Measurements from ENCODE around the gene CYP4F8. TPM values are rescaled to one million over a fixed set of nuclear protein-coding genes. Genes with fewer than 3 reads are reported as not detected.

CYP4F8 gene
- total RNA-seq, 1 donor from 2014 or later: not detected

DNA sequence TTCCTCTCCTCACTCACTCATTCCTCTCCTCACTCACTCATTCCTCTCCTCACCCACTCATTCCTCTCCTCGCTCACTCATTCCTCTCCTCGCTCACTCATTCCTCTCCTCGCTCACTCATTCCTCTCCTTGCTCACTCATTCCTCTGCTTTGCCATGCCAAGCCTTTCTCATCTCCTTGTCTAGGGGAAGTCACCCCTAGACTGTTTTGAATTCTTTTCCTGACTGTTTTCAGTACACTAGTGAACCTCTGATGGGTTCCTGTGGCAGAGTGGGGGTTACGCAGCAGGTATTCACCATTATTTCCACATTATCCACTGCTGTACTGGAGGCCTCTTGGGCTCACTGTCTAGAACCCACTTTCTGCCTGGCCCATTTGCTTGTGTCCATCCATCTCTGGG, 1.2 kb downstream of the CYP4F8 start:
- DNase-seq: no peak

DNA sequence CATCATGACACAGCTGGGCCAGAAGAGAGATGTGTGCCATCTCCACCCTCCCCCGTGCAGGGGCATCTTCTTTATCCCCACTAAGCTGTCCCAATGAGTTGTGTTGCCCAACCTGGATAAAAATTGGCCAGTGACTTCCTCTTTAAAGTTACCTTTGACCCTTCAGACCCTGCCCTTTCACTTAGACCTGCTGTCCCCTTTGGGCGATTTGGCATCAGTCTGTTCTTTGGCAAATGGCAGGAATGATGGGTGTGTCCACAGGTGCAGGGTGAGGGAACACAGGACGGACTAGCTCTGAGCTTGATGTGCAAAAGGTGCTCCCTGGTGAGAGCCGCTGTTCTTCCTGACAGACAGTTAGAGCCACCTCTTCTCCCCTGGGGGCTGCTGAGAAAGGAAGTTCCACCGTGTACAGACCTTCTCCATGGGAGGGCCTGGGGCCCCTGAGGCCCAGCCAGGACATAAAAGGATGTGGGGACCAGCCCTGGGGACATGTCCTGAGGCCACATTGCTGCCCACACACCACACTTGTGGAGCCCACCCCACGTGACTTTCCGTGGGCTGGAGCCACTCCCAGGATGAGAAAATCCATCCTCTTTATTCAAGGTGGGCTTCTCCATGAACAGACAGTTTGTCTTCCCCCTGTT, 1.7 kb downstream of the CYP4F8 start:
- no peak for DNase-seq

DNA sequence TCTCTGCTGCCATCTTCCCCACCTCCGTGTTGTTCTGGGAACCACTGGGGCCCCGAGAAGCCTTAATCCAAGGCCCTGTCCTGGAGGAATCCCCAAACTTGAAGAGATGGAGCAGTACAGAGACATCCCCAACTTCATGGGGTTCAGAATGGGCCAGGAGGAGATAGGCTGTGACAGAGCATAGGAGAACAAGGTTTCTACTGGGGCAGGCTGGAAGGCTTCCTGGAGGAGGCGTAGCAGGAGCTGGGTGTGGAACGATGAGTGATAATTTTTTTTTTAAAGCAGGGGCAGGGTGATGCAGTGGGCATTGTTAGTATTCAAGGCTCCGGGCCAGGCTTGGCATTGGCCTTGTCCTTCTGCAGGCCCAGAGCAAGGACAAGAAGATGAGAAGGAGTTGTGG, 3.3 kb downstream of the CYP4F8 start:
- no peak for DNase-seq

DNA sequence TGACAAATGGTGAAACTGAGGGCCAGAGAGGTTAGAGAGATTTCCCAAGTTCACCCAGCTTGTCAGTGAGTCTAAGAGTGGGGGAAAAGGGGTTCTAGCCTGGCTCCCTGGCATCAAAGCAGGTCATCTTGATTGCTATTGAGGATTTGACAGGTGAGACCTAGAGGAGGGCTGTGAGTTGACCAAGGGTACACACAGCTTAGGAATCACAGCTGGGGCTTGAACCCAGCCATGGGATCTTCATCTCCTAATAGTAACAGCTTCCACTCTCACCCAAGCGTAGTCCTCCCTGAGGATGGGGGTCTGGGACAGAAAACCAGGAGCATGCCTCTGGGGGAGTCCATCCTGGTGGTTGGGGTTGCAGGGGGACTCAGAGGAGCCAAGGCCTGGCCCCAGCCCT, 6.8 kb downstream of the CYP4F8 start:
- no peak for DNase-seq

DNA sequence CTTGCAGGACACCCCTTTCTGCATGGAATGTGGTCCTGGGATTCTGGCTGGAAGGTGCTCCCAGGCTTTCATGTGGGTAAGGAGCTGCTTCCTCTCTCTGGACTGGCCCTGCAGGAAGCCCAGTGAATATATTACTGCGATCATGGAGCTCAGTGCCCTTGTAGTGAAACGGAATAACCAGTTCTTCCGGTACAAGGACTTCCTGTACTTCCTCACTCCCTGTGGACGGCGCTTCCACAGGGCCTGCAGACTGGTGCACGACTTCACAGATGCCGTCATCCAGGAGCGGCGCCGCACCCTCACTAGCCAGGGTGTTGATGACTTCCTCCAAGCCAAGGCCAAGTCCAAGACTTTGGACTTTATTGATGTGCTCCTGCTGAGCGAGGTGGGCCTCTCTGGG, 8.0 kb downstream of the CYP4F8 start:
- DNase-seq: no peak

DNA sequence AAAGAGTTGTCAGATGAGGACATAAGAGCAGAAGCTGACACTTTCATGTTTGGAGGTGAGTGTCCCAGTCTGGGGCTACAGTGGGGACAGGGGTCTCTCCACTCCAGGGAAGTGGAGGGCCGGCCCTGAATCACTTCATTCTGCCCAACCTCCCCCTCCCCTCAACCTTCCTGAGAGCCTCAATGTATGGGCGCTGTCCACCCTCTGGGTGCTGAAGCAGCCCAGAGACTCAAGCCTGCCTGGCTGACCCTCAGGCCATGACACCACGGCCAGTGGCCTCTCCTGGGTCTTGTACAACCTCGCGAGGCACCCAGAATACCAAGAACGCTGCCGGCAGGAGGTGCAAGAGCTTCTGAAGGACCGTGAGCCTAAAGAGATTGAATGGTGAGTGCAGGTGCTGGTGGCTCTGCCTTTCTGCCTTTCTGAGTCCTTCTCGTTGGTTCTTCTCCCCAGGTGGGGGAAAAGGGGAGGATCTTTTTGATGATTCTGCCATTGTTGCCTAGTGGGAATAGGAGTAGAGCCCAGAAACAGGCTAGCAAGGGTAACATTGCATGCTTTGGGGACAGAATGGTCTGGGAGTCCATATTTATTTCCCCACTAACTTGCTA, 8.8 kb downstream of the CYP4F8 start:
- DNase-seq: peak; percentile 34

DNA sequence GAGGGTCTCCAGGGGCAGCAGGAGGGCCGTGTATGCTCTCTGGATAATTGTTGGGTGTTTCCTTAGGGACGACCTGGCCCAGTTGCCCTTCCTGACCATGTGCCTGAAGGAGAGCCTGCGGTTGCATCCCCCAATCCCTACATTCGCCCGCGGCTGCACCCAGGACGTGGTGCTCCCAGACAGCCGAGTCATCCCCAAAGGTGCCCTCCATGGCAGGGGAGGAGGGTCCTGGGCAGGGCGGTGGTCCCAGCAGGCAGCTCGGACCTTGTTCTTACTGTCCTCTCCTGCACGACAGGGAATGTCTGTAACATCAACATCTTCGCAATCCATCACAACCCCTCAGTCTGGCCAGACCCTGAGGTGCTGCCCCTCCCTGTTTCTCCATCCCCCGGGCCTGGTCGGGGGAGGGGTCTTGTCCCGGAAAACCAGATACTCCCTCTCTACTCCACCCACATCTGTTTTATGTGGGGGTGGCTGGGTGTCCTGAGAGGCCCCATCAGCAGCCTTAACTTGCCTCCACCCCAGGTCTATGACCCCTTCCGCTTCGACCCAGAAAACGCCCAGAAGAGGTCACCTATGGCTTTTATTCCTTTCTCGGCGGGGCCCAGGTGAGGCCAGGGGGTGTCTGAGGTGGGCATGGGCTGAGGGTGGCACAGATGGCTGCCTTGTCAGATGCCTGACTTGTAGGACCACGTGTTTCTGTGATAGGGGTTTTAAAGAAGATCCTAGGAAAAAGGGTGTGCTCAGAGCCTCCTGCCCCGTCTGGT, 13.4 kb downstream of the CYP4F8 start:
- DNase-seq: no peak

DNA sequence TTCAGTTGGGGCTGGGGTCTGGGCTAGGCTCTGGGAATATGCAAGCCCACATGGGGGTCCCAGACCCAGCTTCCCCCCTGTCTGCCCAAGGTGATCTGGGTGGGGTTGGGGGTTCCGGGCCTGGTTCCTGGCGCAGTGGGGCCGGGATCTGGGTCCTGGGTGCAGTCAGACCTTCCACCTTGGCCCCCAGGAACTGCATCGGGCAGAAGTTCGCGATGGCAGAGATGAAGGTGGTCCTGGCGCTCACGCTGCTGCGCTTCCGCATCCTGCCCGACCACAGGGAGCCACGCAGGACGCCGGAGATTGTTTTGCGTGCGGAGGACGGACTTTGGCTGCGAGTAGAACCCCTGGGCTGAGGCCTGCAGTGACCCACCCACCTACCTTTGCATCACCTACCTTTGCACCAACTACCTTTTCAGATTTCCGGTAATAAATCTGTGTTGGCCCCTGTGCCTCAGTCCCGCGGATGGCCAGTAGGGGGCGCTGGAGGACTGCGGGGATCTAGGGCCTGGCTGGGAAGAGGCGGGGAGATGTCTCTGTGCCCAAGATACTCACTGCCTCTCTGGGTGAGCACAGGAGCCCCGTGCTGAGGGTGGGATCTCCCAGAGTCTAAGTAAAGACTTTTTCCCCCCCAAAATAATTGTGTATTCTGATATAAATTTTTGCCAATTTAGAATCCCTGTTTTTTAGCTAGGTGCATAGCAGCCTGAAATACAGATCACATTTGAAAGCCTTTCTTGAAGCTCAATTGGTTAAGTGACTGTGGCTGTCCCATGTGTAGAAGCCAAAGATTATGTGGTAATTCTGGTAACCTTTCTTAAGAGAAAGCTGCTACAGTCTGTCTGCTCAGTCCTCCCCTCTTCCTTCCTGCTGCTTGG, 14.2 kb downstream of the CYP4F8 start:
- peak; percentile 74 for DNase-seq

DNA sequence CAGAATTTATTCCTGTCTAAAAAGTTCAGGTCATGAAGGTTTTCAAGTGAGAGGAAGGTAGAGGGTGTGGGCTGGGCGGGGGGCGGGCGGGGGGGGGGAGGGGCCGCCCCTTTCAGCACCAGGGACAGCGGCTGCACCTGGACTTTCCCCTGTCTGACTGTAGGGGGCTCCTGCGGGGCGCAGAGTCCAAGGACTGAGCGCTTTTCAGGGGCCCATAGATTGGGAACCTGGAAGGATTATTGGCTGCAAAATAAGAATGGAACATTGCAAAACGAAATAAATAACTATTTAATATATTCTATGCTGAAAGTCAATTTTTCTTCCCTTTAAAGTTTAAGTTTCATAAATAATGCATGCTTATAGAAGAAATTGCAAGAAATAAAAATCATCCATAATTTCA, 16.8 kb downstream of the CYP4F8 start:
- peak; percentile 18 for DNase-seq

DNA sequence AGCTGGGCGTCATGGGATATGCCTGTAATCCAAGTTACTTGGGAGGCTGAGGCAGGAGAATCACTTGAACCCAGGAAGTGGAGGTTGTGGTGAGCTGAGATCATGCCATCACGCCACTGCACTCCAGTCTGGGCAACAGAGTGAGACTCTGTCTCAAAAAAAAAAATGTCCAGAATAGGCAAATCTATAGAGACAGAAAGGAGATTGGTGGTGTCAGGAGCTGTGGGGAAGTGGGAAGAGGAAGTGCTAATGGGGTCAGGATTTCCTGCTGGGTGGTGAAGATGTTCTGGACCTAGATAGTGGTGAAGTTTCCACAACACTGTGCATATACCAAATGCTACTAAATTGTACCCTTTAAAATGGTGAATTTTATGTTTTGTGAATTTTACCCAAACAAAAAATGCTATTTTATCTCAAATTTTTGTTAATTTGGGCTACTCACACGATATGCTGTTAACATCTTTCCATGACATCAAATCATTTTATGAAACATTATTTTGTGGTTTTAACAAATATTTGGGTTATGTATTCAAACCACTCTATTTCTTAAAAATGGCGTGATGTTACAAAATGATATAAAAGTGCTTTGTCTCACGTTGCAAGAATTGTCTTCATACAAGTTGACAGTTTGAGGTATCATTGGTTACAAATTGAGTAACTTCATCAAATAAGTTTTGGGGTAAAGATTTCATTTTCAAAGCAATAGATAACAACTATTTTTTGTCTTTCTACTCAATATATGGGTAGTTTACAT, 18.2 kb downstream of the CYP4F8 start:
- no peak for DNase-seq

DNA sequence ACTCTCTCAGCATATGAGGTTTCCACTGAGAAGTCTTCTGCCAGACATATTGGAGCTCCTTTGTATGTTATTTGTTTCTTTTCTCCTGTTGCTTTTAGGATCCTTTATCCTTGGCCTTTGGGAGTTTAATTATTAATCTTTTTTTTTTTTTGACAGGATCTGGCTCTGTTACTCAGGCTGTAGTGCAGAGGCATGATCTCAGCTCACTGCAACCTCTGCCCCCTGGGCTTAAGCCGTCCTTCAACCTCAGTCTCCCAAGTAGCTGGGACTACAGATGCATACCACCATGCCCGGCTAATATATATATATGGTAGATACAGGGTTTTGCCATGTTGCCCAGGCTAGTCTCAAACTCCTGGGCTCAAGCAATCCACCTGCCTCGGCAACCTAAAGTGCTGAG, 19.1 kb downstream of the CYP4F8 start:
- no peak for DNase-seq

DNA sequence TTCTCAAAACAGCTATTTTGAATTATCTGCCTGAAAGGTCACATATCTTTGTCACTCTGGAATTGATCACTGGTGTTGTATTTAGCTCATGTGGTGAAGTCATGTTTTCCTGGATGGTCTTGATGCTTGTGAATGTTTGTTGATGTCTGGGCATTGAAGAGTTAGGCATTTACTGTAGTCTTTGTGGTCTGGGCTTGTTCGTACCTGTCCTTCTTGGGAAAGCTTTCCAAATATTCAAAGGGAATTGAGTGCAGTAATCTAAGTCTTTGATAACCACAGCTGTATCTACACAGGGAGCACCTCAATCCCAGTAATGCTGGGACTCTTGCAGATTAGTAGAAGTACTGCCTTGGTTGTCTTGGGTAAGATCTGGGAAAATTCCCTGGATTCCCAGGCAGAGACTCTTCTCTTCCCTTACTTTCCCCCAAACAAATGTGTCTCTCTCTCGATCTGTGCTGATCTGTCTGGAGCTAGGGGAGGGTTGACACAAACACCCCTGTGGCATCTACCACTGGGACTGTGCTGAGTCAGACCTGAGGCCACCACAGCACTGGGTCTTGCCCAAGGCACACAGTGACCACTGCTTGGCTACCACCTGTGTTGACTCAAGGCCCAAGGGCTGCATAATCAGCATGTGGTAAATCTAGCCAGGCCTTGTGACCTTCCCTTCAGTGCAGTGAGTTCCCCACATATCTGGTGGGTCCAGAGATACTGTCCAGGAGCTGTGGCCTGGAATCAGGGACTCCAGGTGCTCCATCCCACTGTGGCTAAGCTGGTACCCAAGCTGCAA, 20.2 kb downstream of the CYP4F8 start:
- no peak for DNase-seq

DNA sequence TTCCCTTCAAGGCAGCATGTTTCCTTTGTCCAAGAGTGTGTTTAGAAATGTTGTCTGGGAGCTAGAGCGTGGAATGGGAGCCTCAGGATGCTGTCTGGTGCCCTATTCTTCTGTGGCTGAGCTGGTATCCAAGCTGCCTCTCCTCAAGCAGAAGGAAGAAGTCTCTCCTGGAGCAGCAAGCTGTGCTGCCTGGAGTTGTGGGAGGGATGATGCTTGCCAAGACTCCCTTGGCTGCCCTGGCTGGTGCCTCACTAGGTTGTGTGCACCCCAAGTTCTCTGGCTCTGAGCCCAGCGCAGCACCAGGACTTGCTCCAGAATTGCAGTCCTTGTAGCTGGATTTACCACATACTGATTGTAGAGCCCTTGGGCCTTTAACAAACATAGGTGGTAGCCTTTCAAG, 21.0 kb downstream of the CYP4F8 start:
- DNase-seq: no peak

DNA sequence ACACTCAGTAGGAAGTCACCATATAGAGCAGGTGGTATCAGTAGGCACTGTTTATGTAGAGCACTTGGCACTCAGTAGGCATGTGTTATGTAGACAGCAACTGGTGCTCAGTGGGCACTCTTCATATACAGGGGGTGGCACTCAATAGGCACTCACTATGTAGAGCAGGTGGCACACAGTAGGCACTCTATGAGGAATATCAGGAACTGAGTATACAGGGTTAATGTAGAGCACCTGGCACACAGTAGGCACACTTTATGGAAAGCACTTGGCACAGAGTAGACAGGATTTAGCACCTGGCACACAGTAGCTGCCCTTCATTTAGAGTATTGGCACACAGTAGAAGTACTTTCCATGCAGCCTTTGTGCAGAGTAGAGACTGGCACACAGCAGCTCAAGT, 24.6 kb downstream of the CYP4F8 start:
- no peak for DNase-seq

DNA sequence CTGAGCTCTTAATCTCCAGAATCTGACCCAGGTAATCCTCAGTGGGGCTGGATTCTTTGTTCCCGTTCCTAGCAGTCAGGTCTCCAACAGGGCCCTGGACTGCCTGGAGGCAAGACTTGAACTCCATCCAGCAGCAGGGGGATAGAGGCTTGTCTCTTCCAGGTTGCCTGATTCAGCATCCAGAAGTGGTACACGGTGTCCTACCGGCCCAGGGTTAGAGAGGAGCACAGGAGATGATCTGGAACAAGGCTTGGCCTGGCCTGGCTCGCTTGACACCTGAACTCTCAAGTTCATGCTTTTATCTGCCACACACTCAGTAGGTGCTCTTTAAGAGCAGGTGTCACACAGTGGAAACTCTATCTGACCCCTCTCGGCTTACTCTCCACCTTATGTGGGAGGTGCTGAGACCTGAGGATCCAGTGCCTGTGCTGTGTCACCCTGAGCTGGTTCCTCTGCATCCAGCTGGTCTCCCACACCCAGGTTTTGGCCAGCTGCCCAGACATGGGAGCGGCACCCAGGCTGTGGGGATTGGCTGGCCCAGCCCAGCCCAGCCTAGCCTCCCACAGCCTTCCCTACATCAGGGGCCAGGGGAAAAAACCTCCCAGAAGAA, 25.4 kb downstream of the CYP4F8 start, which contains the start of gene CYP4F3:
CYP4F3 (plus strand) TSS at position 604 of the 610 bp plus-strand sequence. CDS start 519 bp downstream, outside the sequence.
- peak; percentile 57 for DNase-seq

DNA sequence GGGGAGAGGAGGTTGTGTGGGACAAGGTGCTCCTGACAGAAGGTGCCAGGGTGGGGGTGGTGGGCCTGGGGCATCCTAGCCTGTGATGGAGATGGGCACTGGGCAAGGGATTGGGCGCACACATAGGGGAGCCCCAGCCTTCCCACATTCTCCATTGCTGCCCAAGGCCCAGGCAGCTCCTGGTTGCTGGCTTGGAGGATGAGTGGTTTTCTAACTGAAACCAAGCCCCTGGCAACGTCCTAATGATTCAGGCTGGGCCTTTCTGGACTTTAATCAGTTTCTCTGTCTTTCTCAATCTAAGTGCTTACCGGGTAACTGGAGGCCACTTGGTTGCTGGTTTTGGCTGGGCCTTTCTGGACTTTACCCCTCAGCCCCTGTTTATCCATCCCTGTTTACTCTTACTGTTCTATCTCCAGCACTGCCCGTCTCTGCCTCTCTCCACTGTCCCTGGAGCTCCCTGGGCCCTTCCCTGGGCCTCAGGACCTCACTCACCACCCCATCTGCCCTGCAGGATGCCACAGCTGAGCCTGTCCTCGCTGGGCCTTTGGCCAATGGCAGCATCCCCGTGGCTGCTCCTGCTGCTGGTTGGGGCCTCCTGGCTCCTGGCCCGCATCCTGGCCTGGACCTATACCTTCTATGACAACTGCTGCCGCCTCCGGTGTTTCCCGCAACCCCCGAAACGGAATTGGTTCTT, 26.0 kb downstream of the CYP4F8 start:
- no peak for DNase-seq

DNA sequence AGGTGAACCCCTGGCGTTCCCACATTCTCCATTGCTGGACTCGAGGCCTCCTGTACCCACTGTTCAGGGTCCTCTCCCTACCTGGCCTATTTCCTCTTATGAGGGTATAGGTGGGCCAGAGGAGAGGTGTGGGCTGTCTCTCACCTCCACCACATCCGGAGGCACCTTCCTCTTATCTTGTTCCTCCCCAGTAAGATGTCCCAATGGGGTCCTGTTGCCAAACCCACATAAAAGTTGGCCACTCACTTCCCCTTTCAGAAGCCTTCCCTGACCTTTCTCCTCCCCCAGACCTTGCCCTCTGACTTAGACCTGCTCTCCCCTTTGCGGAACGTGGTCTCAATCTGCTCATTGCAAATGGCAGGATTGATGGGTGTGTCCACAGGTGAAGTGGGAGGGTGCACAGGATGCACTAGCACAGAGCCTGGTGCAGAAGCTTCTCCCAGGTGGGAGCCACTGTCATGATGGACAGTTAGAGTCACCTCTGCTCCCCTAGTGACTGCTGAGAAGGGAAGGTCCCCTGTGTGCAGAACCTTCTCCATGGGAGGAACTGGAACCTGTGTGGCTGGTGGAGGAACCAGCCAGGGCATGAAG, 27.0 kb downstream of the CYP4F8 start:
- DNase-seq: no peak

DNA sequence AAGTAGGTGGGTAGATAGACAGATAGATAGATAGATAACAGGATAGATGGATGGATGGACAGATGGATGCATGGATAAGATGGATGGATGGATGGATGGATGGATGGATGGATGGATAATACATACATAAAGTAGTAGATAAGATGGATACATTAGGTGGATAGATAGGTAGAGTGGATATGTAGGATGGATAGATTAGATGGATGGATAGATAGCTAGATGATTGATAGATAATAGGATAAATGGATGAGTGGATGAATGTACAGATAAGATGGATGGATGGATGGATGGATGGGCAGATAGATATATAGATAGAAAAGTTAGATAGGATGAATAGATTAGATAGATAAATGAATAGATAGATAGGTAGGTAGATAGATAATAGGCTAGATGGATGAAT, 27.8 kb downstream of the CYP4F8 start:
- DNase-seq: no peak

DNA sequence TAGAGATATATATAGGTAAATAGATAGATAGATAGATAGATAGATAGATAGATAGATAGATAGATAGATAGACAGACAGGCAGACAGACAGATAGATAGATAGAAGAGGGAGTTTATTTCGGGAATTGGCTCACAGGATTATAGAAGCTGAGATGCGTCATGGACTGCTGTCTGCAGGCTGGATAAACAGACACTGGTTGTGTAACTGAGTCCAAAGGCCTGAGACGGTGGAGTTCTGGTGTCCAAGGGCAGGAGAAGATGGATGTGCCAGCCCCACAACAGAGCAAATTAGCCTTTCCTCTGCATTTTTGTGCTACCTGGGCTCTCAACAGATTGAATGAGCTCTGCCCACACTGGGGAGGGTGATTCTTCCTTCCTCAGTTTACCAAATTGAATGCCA, 28.4 kb downstream of the CYP4F8 start:
- no peak for DNase-seq
